ENCODE data around the gene ZCCHC14. TPM values are rescaled to one million over a fixed set of nuclear protein-coding genes. Genes with fewer than 3 reads are reported as not detected.

The ZCCHC14 gene
- total RNA-seq, 1 donor from 2014 or later, result 19.0 TPM

DNA sequence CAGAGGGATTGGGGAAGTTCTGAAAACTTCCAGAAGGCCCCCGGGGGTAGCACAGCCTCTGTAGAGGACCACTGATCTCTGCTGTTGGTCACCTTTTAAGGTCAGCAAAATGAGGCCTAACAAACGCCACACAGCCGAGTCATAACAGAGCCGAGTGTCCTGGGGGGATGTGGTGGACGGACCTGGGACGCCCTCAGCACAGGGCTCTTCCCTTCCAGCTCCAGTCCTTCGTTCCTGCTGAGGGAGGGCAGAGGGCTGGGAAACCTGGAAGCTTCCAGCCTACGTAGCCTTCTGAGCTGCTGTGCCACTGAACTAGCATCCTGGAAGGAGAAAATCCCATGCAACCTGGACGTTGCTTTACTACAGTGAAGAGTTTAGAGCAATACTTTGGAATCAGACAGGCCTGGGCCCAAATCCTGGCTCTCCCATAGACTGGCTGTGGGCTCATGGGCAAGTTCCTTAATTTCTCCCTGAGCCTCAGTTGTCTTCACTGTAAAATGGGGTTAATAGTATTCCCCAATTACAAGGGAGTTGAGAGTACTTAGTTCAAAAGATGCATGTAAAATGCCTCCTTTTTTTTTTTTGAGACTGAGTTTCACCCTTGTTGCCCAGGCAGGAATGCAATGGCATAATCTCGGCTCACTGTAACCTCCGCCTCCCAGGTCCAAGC, 34.4 kb upstream of the ZCCHC14 start:
- Histone ChIP-seq H3K27me3 (ENCODE audit: insufficient read depth, low read length) (no peaks in the 10 kb centered on the region), H4K20me1 (ENCODE audit: insufficient read depth, low read length) (no peaks in the 10 kb centered on the region), H3K9me3 (ENCODE audit: insufficient read depth, low read depth, low read length) (peaks cover 3% of the 10 kb centered on the region), H3K27ac (ENCODE audit: low read depth, low read length) (no peak overlapping the region), H3K9ac (ENCODE audit: low read length) (no peak overlapping the region), H3K4me3 (ENCODE audit: insufficient read depth, low read depth, low read length) (no peak overlapping the region), H3K36me3 (ENCODE audit: insufficient read depth, low read length) (no peaks in the 10 kb centered on the region), H3K79me2 (ENCODE audit: insufficient read depth, low read length) (no peaks in the 10 kb centered on the region), H3K4me1 (ENCODE audit: insufficient read depth, low read length) (no peaks in the 10 kb centered on the region), H2AFZ (ENCODE audit: low read depth, low read length) (no peak overlapping the region), H3K4me2 (ENCODE audit: low read length) (no peak overlapping the region)
- no peak overlapping the region for H3K4me3 Mint-ChIP-seq (ENCODE audit: unreplicated experiment)
- peaks cover 5% of the 10 kb centered on the region for H3K9me3 Mint-ChIP-seq (ENCODE audit: unreplicated experiment)
- peaks cover 21% of the 10 kb centered on the region for H3K27me3 Mint-ChIP-seq (ENCODE audit: low read depth, unreplicated experiment)
- no peak overlapping the region for H3K27ac Mint-ChIP-seq (ENCODE audit: unreplicated experiment)
- TF ChIP-seq, protein P1, sequence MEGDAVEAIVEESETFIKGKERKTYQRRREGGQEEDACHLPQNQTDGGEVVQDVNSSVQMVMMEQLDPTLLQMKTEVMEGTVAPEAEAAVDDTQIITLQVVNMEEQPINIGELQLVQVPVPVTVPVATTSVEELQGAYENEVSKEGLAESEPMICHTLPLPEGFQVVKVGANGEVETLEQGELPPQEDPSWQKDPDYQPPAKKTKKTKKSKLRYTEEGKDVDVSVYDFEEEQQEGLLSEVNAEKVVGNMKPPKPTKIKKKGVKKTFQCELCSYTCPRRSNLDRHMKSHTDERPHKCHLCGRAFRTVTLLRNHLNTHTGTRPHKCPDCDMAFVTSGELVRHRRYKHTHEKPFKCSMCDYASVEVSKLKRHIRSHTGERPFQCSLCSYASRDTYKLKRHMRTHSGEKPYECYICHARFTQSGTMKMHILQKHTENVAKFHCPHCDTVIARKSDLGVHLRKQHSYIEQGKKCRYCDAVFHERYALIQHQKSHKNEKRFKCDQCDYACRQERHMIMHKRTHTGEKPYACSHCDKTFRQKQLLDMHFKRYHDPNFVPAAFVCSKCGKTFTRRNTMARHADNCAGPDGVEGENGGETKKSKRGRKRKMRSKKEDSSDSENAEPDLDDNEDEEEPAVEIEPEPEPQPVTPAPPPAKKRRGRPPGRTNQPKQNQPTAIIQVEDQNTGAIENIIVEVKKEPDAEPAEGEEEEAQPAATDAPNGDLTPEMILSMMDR (IDR thresholded peaks at IDR 0.05; ENCODE audit: insufficient read depth, low read depth, low read length), result no peak
- H3K4me1 Mint-ChIP-seq (ENCODE audit: low read depth, unreplicated experiment), result peaks cover 13% of the 10 kb centered on the region
- FAIRE-seq, result no peak
- no peak for DNase-seq (ENCODE audit: low read depth)
- H3K36me3 Mint-ChIP-seq (ENCODE audit: low read depth, unreplicated experiment), result no peaks in the 10 kb centered on the region

DNA sequence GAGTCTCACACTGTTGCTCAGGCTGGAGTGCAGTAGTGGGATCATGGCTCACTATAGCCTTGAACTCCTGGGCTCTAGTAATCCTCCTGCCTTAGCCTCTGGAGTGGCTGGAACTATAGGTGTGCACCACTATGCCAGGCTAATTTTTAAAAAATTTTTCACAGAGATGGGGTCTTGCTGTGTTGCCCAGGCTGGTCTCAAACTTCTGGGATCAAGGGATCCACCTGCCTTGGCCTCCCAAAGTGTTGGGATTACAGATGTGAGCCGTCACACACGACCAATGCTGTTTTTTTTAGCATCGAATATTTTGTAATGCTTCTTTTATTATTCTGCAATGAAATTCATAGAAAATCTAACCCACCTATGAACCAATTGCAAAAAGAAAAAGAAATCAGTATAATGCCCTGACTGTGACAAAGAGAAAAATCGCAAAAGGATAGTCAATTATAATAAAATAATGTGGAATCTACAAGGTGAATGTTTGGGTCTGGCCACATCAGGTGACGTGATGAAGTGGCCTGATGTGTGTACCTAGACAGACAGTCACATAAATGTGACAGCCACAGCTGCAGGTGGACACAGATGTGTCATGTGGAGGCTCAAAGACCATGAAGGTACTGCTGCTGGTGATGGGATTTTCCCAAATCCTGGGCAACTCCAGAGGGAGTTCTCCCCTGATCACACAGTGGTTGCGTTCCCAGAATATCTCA, 33.6 kb upstream of the ZCCHC14 start:
- Mint-ChIP-seq H3K9me3 (ENCODE audit: unreplicated experiment) (peaks cover 5% of the 10 kb centered on the region), H3K27ac (ENCODE audit: unreplicated experiment) (no peak overlapping the region), H3K27me3 (ENCODE audit: low read depth, unreplicated experiment) (peaks cover 19% of the 10 kb centered on the region), H3K36me3 (ENCODE audit: low read depth, unreplicated experiment) (no peaks in the 10 kb centered on the region), H3K4me1 (ENCODE audit: low read depth, unreplicated experiment) (peaks cover 13% of the 10 kb centered on the region), H3K4me3 (ENCODE audit: unreplicated experiment) (no peak overlapping the region)
- no peaks in the 10 kb centered on the region for H3K27me3 ChIP-seq (ENCODE audit: insufficient read depth, low read length)
- H3K27ac ChIP-seq (ENCODE audit: low read depth, low read length), result no peak overlapping the region
- H3K4me3 ChIP-seq (ENCODE audit: insufficient read depth, low read depth, low read length), result no peak overlapping the region
- no peaks in the 10 kb centered on the region for H3K4me1 ChIP-seq (ENCODE audit: insufficient read depth, low read length)
- TF ChIP-seq, protein P1 (IDR thresholded peaks at IDR 0.05; ENCODE audit: insufficient read depth, low read depth, low read length), result no peak
- no peak for TF ChIP-seq EZH2 (IDR thresholded peaks at IDR 0.05; ENCODE audit: insufficient read depth, low read length)
- H3K4me2 ChIP-seq (ENCODE audit: low read length), result no peak overlapping the region
- H3K9me3 ChIP-seq (ENCODE audit: insufficient read depth, low read depth, low read length), result peaks cover 3% of the 10 kb centered on the region
- H2AFZ ChIP-seq (ENCODE audit: low read depth, low read length), result no peak overlapping the region
- no peak overlapping the region for H3K9ac ChIP-seq (ENCODE audit: low read length)
- no peaks in the 10 kb centered on the region for H3K79me2 ChIP-seq (ENCODE audit: insufficient read depth, low read length)
- no peaks in the 10 kb centered on the region for H3K36me3 ChIP-seq (ENCODE audit: insufficient read depth, low read length)
- FAIRE-seq (no peak), DNase-seq (ENCODE audit: low read depth) (no peak)
- no peaks in the 10 kb centered on the region for H4K20me1 ChIP-seq (ENCODE audit: insufficient read depth, low read length)

DNA sequence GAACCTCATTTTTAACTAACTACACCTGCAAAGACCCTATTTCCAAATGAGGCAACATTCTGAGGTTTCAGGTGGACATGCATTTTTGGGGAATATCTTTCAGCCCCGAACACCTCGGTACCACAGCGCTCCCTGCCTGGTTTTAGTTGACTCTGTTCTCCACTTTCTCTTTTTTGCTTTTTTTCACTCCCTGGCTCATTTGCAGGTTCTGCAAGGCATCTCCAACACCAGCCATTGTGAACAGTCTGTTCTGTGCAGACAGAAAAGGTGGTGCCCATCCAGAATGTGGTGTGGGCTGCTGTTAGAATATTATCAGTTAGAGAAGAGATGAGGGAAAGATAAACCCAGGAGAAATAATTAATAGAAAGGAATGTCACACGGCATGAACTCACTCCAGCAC, 32.5 kb upstream of the ZCCHC14 start:
- Histone ChIP-seq H3K4me2 (ENCODE audit: low read length) (no peak overlapping the region), H3K4me3 (ENCODE audit: insufficient read depth, low read depth, low read length) (no peak overlapping the region), H3K36me3 (ENCODE audit: insufficient read depth, low read length) (no peaks in the 10 kb centered on the region), H3K27ac (ENCODE audit: low read depth, low read length) (no peak overlapping the region), H3K4me1 (ENCODE audit: insufficient read depth, low read length) (no peaks in the 10 kb centered on the region), H3K9me3 (ENCODE audit: insufficient read depth, low read depth, low read length) (peaks cover 3% of the 10 kb centered on the region), H3K27me3 (ENCODE audit: insufficient read depth, low read length) (no peaks in the 10 kb centered on the region), H3K9ac (ENCODE audit: low read length) (no peak overlapping the region), H3K79me2 (ENCODE audit: insufficient read depth, low read length) (no peaks in the 10 kb centered on the region), H2AFZ (ENCODE audit: low read depth, low read length) (no peak overlapping the region), H4K20me1 (ENCODE audit: insufficient read depth, low read length) (no peaks in the 10 kb centered on the region)
- FAIRE-seq, result no peak
- Mint-ChIP-seq H3K4me3 (ENCODE audit: unreplicated experiment) (no peak overlapping the region), H3K27ac (ENCODE audit: unreplicated experiment) (no peak overlapping the region), H3K36me3 (ENCODE audit: low read depth, unreplicated experiment) (no peaks in the 10 kb centered on the region), H3K27me3 (ENCODE audit: low read depth, unreplicated experiment) (peaks cover 15% of the 10 kb centered on the region), H3K9me3 (ENCODE audit: unreplicated experiment) (peaks cover 5% of the 10 kb centered on the region), H3K4me1 (ENCODE audit: low read depth, unreplicated experiment) (peaks cover 13% of the 10 kb centered on the region)
- DNase-seq (ENCODE audit: low read depth), result no peak
- TF ChIP-seq, protein P1 (IDR thresholded peaks at IDR 0.05; ENCODE audit: insufficient read depth, low read depth, low read length), result no peak
- TF ChIP-seq EZH2 (IDR thresholded peaks at IDR 0.05; ENCODE audit: insufficient read depth, low read length), result no peak
